Left colon (tissue), 2 donors: ENCODE data around the gene ADAMTS9. TPM values are rescaled to one million over a fixed set of nuclear protein-coding genes. Genes with fewer than 3 reads are reported as not detected.
"Not testable (repeated sequence)": the region's sequence is repeated elsewhere in the genome, so short reads cannot be mapped to it uniquely, and the experiment has no call there.

Experiments used
- ATAC-seq: fragments of 200-7000 bp; cut with Tn5 transposase; one replicate; pipeline ENCODE4 v1.9.1; 2020; ENCODE audit warnings: mild to moderate bottlenecking, moderate library complexity
- DNase-seq, 2 donors: peaks; one replicate each; pipeline ENCODE4 v3.0.0-alpha.2; 2020
- intact Hi-C, 2 donors: fragments of 100-400 bp; cut with DNase I in 1 of 2; cut with micrococcal nuclease in 1 of 2; formaldehyde crosslinking; loops; one replicate each; pipeline versions ENCODE4 v1.11.2 to v1.14.0; 2022; cut with DNase I, micrococcal nuclease
- total RNA-seq, 2 donors: library from RNA; stranded (reverse); fragmentation: NEBNext Ultra II Directional; extraction: Animal tissue kit (Norgen Biotek cat#: 25700); gene quantifications; one replicate each; pipeline ENCODE4 v1.2.1, GENCODE V29; 2021
- donor health status: DM: no; HTN: no; CAD: no.
- donor health status: DM: yes; HTN: yes; CAD: no.

ADAMTS9 gene
- total RNA-seq, 2 donors from 2014 or later, result 6.3 to 7.0 TPM

GRCh38 chr3:64561325-64561843 lies 126.4 kb downstream of the ADAMTS9 start:
- DNase-seq, result no peak
- intact Hi-C loops, result no loop called here
- ATAC-seq, result no peak

- DNase-seq (no peak), ATAC-seq (no peak)
- intact Hi-C loops, result no loop called here
Measured at GRCh38 chr3:64560791-64561190, 127.0 kb downstream of the ADAMTS9 start.

- intact Hi-C loops, result no loop called here
- DNase-seq (no peak), ATAC-seq (no peak)
Measured at GRCh38 chr3:64559588-64559987, 128.2 kb downstream of the ADAMTS9 start.

- intact Hi-C loops, result no loop called here
- ATAC-seq (no peak), DNase-seq (no peak)
Measured at GRCh38 chr3:64556046-64556445, 131.8 kb downstream of the ADAMTS9 start.

- ATAC-seq (no peak), DNase-seq (no peak)
- intact Hi-C loops, result no loop called here
Measured at GRCh38 chr3:64555351-64555750, 132.4 kb downstream of the ADAMTS9 start.

GRCh38 chr3:64554096-64554920 lies 133.5 kb downstream of the ADAMTS9 start:
- DNase-seq (no peak), ATAC-seq (no peak)
- intact Hi-C loops, result no loop called here

GRCh38 chr3:64552966-64553365 lies 134.8 kb downstream of the ADAMTS9 start:
- intact Hi-C loops, result no loop called here
- ATAC-seq, result no peak
- no peak for DNase-seq

GRCh38 chr3:64552160-64552559 lies 135.6 kb downstream of the ADAMTS9 start:
- intact Hi-C loops, result no loop called here
- DNase-seq (no peak), ATAC-seq (peak; percentile 28)

- intact Hi-C loops, result no loop called here
- DNase-seq, result no peak
- ATAC-seq, result no peak
Measured at GRCh38 chr3:64551697-64552096, 136.1 kb downstream of the ADAMTS9 start.

GRCh38 chr3:64550745-64551144 lies 137.1 kb downstream of the ADAMTS9 start:
- no peak for DNase-seq
- intact Hi-C loops, result no loop called here
- ATAC-seq, result no peak

GRCh38 chr3:64549869-64550268 lies 137.9 kb downstream of the ADAMTS9 start:
- no peak for ATAC-seq
- intact Hi-C loops, result no loop called here
- DNase-seq, result no peak

- intact Hi-C loops, result no loop called here
- ATAC-seq (peak; percentile 13), DNase-seq (peak; percentile 41 to 72)
Measured at GRCh38 chr3:64548200-64548889, 139.5 kb downstream of the ADAMTS9 start.

GRCh38 chr3:64546856-64547255 lies 140.9 kb downstream of the ADAMTS9 start:
- DNase-seq, result no peak
- no peak for ATAC-seq
- intact Hi-C loops, result no loop called here

- DNase-seq, ATAC-seq, intact Hi-C loops: not testable (repeated sequence)
Measured at GRCh38 chr3:64545239-64545638, 142.6 kb downstream of the ADAMTS9 start.

GRCh38 chr3:64541803-64542202 lies 146.0 kb downstream of the ADAMTS9 start:
- intact Hi-C loops, result no loop called here
- ATAC-seq (no peak), DNase-seq (no peak)

- ATAC-seq, result no peak
- intact Hi-C loops, result loop anchor here in 1 of 2 donors (10.0 kb wide), 1 partner anchor 875 kb away; no protein-coding TSS in a partner anchor
- peak; percentile 12 to 44 for DNase-seq
Measured at GRCh38 chr3:64539451-64540196, 148.2 kb downstream of the ADAMTS9 start.

- intact Hi-C loops, result loop anchor here in 1 of 2 donors (10.0 kb wide), 1 partner anchor 879 kb away; no protein-coding TSS in a partner anchor
Measured at GRCh38 chr3:64536166-64536565, 151.6 kb downstream of the ADAMTS9 start.

GRCh38 chr3:64533617-64534317 lies 154.0 kb downstream of the ADAMTS9 start:
- peak; percentile 75 for DNase-seq
- ATAC-seq, result peak; percentile 98
- intact Hi-C loops, result loop anchor here in 1 of 2 donors (5.0 to 10.0 kb wide), 2 partner anchors 714 to 881 kb away; no protein-coding TSS in a partner anchor

More at GRCh38 chr3:64536166-64536565, 151.6 kb downstream of the ADAMTS9 start:
- no peak for DNase-seq
- ATAC-seq, result no peak
